Stimulated activated naive CD8-positive, alpha-beta T cell treated with anti-CD3 and anti-CD28 coated beads, Interleukin-15, Interleukin-2, amounts not matched to agents 100 ng/mL and 50 ng/mL, for 24 hours (primary cell): ENCODE data around the gene SLC6A5.
"Not testable (repeated sequence)": the region's sequence is repeated elsewhere in the genome, so short reads cannot be mapped to it uniquely, and the experiment has no call there.

ENCODE experiments used
- H3K27ac Mint-ChIP-seq: one replicate; pipeline ENCODE4 v1.8.0; 2021; ENCODE audit warnings: mild to moderate bottlenecking, mixed read lengths
- H3K27me3 Mint-ChIP-seq: one replicate; pipeline ENCODE4 v1.8.0; 2021; ENCODE audit warnings: mixed read lengths
- H3K36me3 Mint-ChIP-seq: one replicate; pipeline ENCODE4 v1.8.0; 2021; ENCODE audit warnings: low read depth, mixed read lengths
- H3K4me1 Mint-ChIP-seq: one replicate; pipeline ENCODE4 v1.8.0; 2021; ENCODE audit warnings: low read depth, mixed read lengths
- H3K4me3 Mint-ChIP-seq: one replicate; pipeline ENCODE4 v1.8.0; 2021; ENCODE audit warnings: mild to moderate bottlenecking, mixed read lengths
- H3K9me3 Mint-ChIP-seq: one replicate; pipeline ENCODE4 v1.8.0; 2021; ENCODE audit warnings: mixed read lengths

The SLC6A5 gene

DNA sequence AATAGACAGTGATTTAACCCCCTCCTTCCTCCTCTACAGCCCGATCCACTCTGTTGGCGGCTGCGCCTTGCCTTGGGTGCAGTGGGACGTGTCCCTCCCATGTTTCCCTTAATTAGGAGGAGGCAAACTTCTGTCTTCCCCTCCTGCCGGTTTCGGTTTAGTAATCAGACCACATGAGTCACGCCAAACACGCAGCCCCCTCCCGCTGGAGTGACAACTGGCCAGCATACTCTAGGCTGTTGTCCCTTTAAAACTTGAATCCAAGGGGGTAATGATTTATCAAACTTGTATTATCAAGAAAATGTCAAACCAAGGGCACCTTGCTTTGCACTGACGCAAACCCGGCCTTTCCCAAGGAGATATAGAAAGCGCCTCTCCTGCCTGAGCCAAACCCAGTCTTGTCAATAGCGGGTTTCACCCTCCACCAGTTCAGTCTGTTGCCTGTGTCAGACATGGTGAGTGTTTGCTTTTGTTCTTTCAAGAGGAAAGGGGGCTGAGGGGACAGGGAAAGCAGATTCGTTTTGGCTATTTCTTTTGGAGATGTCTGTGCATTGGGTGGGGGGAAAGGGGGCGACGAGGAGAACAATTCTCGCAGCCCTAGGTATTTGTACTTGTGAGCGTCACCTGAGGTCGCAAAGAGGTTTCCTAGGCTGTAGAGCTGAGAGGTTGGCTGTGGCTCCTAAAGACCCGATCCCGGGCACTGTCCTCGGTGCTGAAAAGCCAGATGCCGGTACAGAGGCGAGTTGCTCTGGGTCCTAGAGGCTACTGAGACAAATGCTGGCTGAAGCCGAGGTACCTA, at the start of gene SLC6A5:
SLC6A5 (plus strand) TSS at position 388 of the 799 bp plus-strand sequence; CDS start at position 453, 65 bp downstream.
- no peak within 1 kb of the TSS for H3K27ac Mint-ChIP-seq
- no peak within 1 kb of the TSS for H3K4me3 Mint-ChIP-seq
- no peaks in the 10 kb centered on the region for H3K36me3 Mint-ChIP-seq
- peaks cover 11% of the 10 kb centered on the region for H3K4me1 Mint-ChIP-seq
- peaks cover 7% of the 10 kb centered on the region for H3K9me3 Mint-ChIP-seq
- H3K27me3 Mint-ChIP-seq, result peaks cover 93% of the 10 kb centered on the region

GRCh38 chr11:20551096-20551495, 48.3 kb upstream of the SLC6A5 start:
- no peaks in the 10 kb centered on the region for H3K4me1 Mint-ChIP-seq
- peaks cover 10% of the 10 kb centered on the region for H3K27me3 Mint-ChIP-seq
- H3K27ac Mint-ChIP-seq, result no peak overlapping the region
- H3K4me3 Mint-ChIP-seq, result no peak overlapping the region
- H3K36me3 Mint-ChIP-seq, result no peaks in the 10 kb centered on the region
- peaks cover 1% of the 10 kb centered on the region for H3K9me3 Mint-ChIP-seq

DNA sequence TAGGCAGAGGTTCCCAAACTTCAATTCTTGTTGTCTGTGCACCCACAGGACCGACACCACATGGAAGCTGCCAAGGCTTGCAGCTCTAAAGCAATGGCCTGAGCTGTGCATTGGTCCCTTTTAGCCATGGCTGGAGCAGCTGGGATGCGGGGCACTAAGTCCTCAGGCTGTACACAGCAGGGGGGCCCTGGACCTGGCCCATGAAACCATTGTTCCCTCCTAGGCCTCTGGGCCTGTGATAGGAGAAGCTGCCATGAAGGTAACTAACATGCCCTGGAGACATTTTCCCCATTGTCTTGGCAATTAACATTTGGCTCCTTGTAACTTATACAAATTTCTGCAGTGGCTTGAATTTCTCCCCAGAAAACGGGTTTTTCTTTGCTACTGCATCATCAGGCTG, 43.6 kb upstream of the SLC6A5 start:
- Mint-ChIP-seq H3K9me3 (peaks cover 13% of the 10 kb centered on the region), H3K4me3 (no peak overlapping the region), H3K27me3 (peaks cover 15% of the 10 kb centered on the region), H3K4me1 (no peaks in the 10 kb centered on the region), H3K27ac (no peak overlapping the region), H3K36me3 (no peaks in the 10 kb centered on the region)

DNA sequence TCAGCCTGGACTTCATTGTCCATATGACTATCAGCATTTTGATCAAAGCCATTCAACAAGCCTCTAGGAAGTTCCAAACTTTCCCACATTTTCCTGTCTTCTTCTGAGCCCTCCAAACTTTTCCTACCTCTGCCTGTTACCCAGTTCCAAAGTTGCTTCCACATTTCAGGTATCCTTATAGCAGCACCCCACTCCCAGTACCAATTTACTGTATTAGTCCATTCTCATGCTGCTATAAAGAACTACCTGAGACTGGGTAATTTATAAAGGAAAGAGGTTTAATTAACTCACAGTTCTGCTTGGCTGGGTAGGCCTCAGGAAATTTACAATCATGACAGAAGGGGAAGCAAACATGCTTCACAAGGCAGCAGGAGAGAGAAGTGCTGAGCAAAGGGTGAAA, 43.0 kb upstream of the SLC6A5 start:
- H3K4me3 Mint-ChIP-seq, H3K4me1 Mint-ChIP-seq: not testable (repeated sequence)
- peaks cover 13% of the 10 kb centered on the region for H3K9me3 Mint-ChIP-seq

GRCh38 chr11:20558741-20559140, 40.7 kb upstream of the SLC6A5 start:
- H3K27ac Mint-ChIP-seq, result no peak overlapping the region

More for the DNA sequence above, 43.0 kb upstream of the SLC6A5 start:
- not testable (repeated sequence) for H3K27ac Mint-ChIP-seq, H3K36me3 Mint-ChIP-seq
- peaks cover 15% of the 10 kb centered on the region for H3K27me3 Mint-ChIP-seq

GRCh38 chr11:20559523-20560300, 39.7 kb upstream of the SLC6A5 start:
- no peaks in the 10 kb centered on the region for H3K4me1 Mint-ChIP-seq
- H3K27me3 Mint-ChIP-seq, result peaks cover 16% of the 10 kb centered on the region
- no peak overlapping the region for H3K27ac Mint-ChIP-seq
- peaks cover 13% of the 10 kb centered on the region for H3K9me3 Mint-ChIP-seq
- H3K36me3 Mint-ChIP-seq, result no peaks in the 10 kb centered on the region
- H3K4me3 Mint-ChIP-seq, result no peak overlapping the region

More at GRCh38 chr11:20558741-20559140, 40.7 kb upstream of the SLC6A5 start:
- Mint-ChIP-seq H3K4me1 (no peaks in the 10 kb centered on the region), H3K27me3 (peaks cover 12% of the 10 kb centered on the region), H3K9me3 (peaks cover 13% of the 10 kb centered on the region), H3K36me3 (no peaks in the 10 kb centered on the region), H3K4me3 (no peak overlapping the region)

GRCh38 chr11:20561915-20562314, 37.5 kb upstream of the SLC6A5 start:
- no peak overlapping the region for H3K4me3 Mint-ChIP-seq
- peaks cover 9% of the 10 kb centered on the region for H3K27me3 Mint-ChIP-seq
- H3K4me1 Mint-ChIP-seq, result no peaks in the 10 kb centered on the region
- H3K36me3 Mint-ChIP-seq, result no peaks in the 10 kb centered on the region
- peaks cover 5% of the 10 kb centered on the region for H3K9me3 Mint-ChIP-seq
- no peak overlapping the region for H3K27ac Mint-ChIP-seq

DNA sequence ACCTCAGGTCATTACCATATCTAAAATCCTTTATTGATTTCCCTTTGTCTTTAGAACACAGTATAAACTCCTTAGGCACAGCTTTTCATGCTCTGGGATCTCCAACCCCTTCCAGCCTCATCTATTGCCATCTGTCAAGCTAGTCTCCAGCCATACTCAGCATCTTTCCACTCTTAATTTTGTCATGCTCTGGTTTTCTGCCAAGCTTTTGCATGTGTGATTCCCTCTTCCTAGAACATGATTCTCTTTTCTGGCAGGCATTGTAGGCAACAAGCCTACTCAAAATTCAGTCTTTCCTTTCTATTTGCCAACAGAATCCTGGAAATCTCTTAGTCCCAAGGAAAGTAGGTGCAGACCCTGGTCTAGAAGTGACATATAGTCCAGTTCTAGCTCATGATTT, 35.5 kb upstream of the SLC6A5 start:
- H3K27me3 Mint-ChIP-seq, result peaks cover 7% of the 10 kb centered on the region
- no peaks in the 10 kb centered on the region for H3K4me1 Mint-ChIP-seq
- no peak overlapping the region for H3K4me3 Mint-ChIP-seq
- H3K36me3 Mint-ChIP-seq, result no peaks in the 10 kb centered on the region
- peaks cover 4% of the 10 kb centered on the region for H3K9me3 Mint-ChIP-seq
- H3K27ac Mint-ChIP-seq, result no peak overlapping the region

- Mint-ChIP-seq H3K27ac (no peak overlapping the region), H3K4me1 (no peaks in the 10 kb centered on the region), H3K27me3 (peaks cover 4% of the 10 kb centered on the region), H3K36me3 (no peaks in the 10 kb centered on the region), H3K9me3 (no peaks in the 10 kb centered on the region), H3K4me3 (no peak overlapping the region)
Measured at GRCh38 chr11:20564846-20565635, 34.4 kb upstream of the SLC6A5 start.

- H3K9me3 Mint-ChIP-seq, H3K27ac Mint-ChIP-seq, H3K4me3 Mint-ChIP-seq, H3K4me1 Mint-ChIP-seq, H3K27me3 Mint-ChIP-seq, H3K36me3 Mint-ChIP-seq: not testable (repeated sequence)
Measured at GRCh38 chr11:20566115-20566514, 33.3 kb upstream of the SLC6A5 start.

DNA sequence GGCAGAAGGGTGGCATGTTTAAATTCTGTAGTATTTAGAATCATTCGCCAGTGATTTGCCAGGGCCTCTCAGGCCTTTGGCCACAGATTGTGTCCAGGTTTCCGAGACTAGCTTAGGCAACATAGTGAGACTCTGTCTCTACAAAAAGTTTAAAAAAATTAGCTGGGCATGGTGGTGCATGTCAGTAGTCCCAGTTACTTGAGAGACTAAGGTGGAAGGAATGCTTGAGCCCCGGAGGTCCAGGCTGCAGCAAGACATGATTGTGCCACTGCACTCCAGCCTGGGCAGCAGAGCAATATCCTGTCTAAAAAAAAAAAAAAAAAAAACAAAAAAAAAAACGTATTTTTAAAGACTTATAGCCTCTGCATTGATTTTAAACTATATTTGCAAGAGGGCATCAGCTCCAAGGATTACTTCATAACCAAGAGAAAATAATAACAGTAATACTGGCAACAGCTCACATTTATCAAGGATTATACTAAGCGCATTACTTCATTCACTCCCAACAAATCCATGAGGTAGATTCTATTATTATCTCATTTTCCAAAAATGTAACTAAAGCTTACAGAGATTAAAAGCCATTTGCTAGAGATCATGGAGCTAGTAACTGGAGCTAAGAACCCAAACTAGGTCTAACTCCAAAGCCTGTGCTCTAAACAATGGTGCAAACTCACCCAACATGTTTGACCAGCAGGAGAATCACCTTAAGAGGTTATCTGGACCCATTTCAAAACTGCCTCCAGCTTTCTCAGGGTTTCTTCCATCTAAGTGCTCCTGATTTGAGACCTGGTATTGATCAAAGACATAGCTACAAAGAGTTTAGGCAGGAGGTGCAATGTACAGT, 32.6 kb upstream of the SLC6A5 start:
- H3K27me3 Mint-ChIP-seq, result peaks cover 4% of the 10 kb centered on the region
- H3K4me3 Mint-ChIP-seq, result no peak overlapping the region
- no peak overlapping the region for H3K27ac Mint-ChIP-seq
- H3K36me3 Mint-ChIP-seq, result no peaks in the 10 kb centered on the region
- H3K9me3 Mint-ChIP-seq, result no peaks in the 10 kb centered on the region
- no peaks in the 10 kb centered on the region for H3K4me1 Mint-ChIP-seq

DNA sequence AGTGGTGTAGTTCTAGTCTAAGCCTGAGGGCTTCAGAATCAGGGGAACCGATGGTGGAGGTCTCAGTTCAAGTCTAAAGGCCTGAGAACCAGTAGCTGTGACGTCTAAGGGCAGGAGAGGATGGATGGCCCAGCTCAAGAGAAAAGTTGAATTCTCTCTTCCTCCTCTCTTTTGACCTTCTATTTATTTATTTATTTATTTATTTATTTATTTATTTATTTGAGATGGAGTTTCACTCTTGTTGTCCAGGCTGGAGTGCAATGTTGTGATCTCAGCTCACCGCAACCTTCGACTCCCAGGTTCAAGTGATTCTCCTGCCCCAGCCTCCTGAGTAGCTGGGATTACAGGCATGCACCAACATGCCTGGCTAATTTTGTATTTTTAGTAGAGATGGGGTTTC, 19.7 kb upstream of the SLC6A5 start:
- H3K9me3 Mint-ChIP-seq, H3K4me3 Mint-ChIP-seq, H3K27ac Mint-ChIP-seq, H3K36me3 Mint-ChIP-seq, H3K4me1 Mint-ChIP-seq, H3K27me3 Mint-ChIP-seq: not testable (repeated sequence)

DNA sequence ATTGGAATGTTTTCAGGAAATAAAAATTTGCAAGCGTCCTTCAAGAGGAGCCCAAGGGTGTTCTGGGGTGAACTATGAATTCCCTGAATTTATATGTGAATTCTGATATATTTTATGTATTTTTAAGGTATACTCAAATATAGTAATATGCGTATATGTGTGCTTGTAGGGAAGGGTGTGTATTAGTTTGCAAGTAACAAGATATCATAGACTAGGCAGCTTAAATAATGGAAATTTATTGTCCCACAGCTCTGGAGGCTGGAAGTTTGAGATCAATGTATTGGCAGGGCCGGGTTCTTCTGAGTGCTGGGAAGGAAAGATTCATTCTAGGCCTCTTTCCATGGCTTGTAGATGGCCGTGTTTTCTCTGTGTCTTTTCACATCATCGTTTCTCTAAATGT, 16.2 kb upstream of the SLC6A5 start:
- Mint-ChIP-seq H3K4me3 (no peak overlapping the region), H3K27me3 (peaks cover 4% of the 10 kb centered on the region), H3K4me1 (no peaks in the 10 kb centered on the region), H3K27ac (no peak overlapping the region), H3K36me3 (peaks cover 4% of the 10 kb centered on the region), H3K9me3 (peaks cover 6% of the 10 kb centered on the region)

- H3K4me3 Mint-ChIP-seq, result no peak overlapping the region
- peaks cover 4% of the 10 kb centered on the region for H3K36me3 Mint-ChIP-seq
- H3K27me3 Mint-ChIP-seq, result peaks cover 8% of the 10 kb centered on the region
- no peaks in the 10 kb centered on the region for H3K4me1 Mint-ChIP-seq
- H3K9me3 Mint-ChIP-seq, result peaks cover 6% of the 10 kb centered on the region
- no peak overlapping the region for H3K27ac Mint-ChIP-seq
Measured at GRCh38 chr11:20584093-20584774, 15.2 kb upstream of the SLC6A5 start.
